ENCODE measurements around the gene HHATL.

GRCh38 chr3:42730706-42731420 is 28.3 kb upstream of the HHATL start:
- no peak for TF ChIP-seq CTCF (IDR thresholded peaks at IDR 0.05)
- no peak for TF ChIP-seq POLR2A (IDR thresholded peaks at IDR 0.05)
- TF ChIP-seq EP300 (IDR thresholded peaks at IDR 0.05) = no peak

Data from ovary (tissue), 3 donors.